ENCODE data around the gene MTMR3. TPM values are rescaled to one million over a fixed set of nuclear protein-coding genes. Genes with fewer than 3 reads are reported as not detected.

MTMR3 gene
- total and polyA plus RNA-seq, 2 of the 8 experiments (the other 6 are each of a cell fraction or from before 2014, with no cell fraction given), result 16.9 to 18.5 TPM

DNA sequence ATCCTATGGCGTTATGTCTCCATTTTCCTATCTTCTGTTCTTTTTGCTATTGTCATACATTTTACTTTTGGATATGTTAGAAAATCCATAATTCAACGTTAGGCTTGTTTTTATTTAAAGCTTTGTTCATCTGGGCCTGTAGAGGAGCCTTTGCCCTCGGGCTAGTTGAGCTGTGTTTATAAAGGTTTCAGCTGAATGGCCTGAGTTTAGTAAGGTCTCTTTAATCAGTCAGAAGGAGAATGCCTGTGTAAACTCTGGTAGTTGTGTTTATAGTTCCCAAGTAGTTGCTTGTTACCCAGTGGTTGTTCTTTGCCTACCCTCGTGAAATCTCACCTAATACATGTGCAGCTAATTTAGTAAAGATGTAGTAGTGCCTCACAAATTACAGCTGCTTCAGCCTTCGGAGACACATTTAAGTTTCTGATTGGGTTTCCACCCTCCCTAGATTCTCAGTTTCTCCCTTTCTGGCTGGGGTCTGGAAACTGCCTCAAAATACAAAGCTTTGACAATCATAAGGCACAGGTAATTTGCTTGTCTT lies 33.1 kb downstream of the MTMR3 start:
- Histone ChIP-seq H2BK5ac (ENCODE audit: low read depth, low read length) (no peak overlapping the region), H3K9ac (replicated peaks in 1 of 4; ENCODE audit: extremely low read depth in 1 of 4, low read depth in 3 of 4, low read length in 3 of 4) (peak overlapping the region in 3 of 4 experiments; percentile 8 to 27 (median 16); a peak in 3 of 7 replicates), H4K5ac (ENCODE audit: insufficient read length, low read depth, low read length) (no peak overlapping the region), H4K8ac (ENCODE audit: extremely low read depth, insufficient read depth, low read length) (no peak overlapping the region), H3K4me3 (ENCODE audit: extremely low read depth in 1 of 4, insufficient read depth in 2 of 4, low read depth in 3 of 4, low read length in 4 of 4) (no peak overlapping the region), H2BK120ac (replicated peaks; ENCODE audit: low read depth, low read length) (no peak overlapping the region), H2AFZ (ENCODE audit: low read length) (no peak overlapping the region), H4K91ac (replicated peaks; ENCODE audit: insufficient read length, low read length) (no peak overlapping the region), H3K4me2 (ENCODE audit: insufficient read depth in 1 of 2, low read depth in 2 of 2, low read length in 2 of 2) (peak overlapping the region in 1 of 2 experiments; percentile 7; a peak in 1 of 4 replicates), H3K79me2 (ENCODE audit: control insufficient read depth in 1 of 2, insufficient read depth in 2 of 2, low read length in 2 of 2) (peaks cover 0 to 77% of the 10 kb centered on the region in 2 experiments; a peak in 2 of 4 replicates), H3K18ac (ENCODE audit: extremely low read depth, low read length) (0 out of 2 replicates have a peak overlapping the region, but pooled peaks have one; percentile 26), H2BK20ac (ENCODE audit: low read length) (no peak overlapping the region), H3K27me3 (replicated peaks in 1 of 4; ENCODE audit: control insufficient read depth in 3 of 4, extremely low read depth in 1 of 4, insufficient read depth in 3 of 4, low read length in 3 of 4) (no peaks in the 10 kb centered on the region), H3K14ac (ENCODE audit: insufficient read length) (no peak overlapping the region), H4K20me1 (replicated peaks in 1 of 2; ENCODE audit: control insufficient read depth in 1 of 2, insufficient read depth in 2 of 2, low read length in 2 of 2) (peaks cover 0 to 5% of the 10 kb centered on the region in 2 experiments), H2AK5ac (ENCODE audit: low read depth, low read length) (no peak overlapping the region), H3K27ac (ENCODE audit: low read depth, low read length) (no peak overlapping the region), H3K23me2 (ENCODE audit: low read depth, low read length) (no peaks in the 10 kb centered on the region), H3K9me3 (ENCODE audit: insufficient read depth in 2 of 2, low read depth in 1 of 2, low read length in 1 of 2) (no peaks in the 10 kb centered on the region), H3K4ac (replicated peaks; ENCODE audit: insufficient read length, low read depth, low read length) (no peak overlapping the region), H3K23ac (ENCODE audit: insufficient read length) (no peak overlapping the region), H2BK15ac (ENCODE audit: low read length) (no peak overlapping the region), H3K36me3 (ENCODE audit: control insufficient read depth in 2 of 4, insufficient read depth in 4 of 4, low read length in 3 of 4) (no peaks in the 10 kb centered on the region), H2BK12ac (ENCODE audit: low read depth, low read length) (no peak overlapping the region), H3K79me1 (ENCODE audit: low read depth, low read length) (peaks cover 3% of the 10 kb centered on the region; the same call in 1 of the 2 replicates), H3K56ac (replicated peaks; ENCODE audit: insufficient read length, low read depth, low read length) (no peak overlapping the region), H3K4me1 (replicated peaks in 1 of 4; ENCODE audit: control insufficient read depth in 3 of 4, insufficient read depth in 4 of 4, low read length in 3 of 4) (peaks cover 6 to 22% (median 8%) of the 10 kb centered on the region in 4 experiments; a peak in 5 of 7 replicates)
- DNase-seq (ENCODE audit: low read depth in 1 of 2, low spot score in 2 of 2), result no peak
- ChIA-PET POLR2A (ENCODE audit: partially characterized antibody) (interaction anchor here (1.1 kb wide), 1 partner anchor 18 kb away, joined by 3 read pairs; no protein-coding TSS in a partner anchor), CTCF (ENCODE audit: partially characterized antibody) (interaction anchor here (2.0 kb wide), 1 partner anchor 89 kb away, joined by 6 read pairs; no protein-coding TSS in a partner anchor)
- FAIRE-seq, result no peak
- WGBS, 2 experiments (ENCODE audit: extremely low coverage in 1 of 2, insufficient coverage in 1 of 2, insufficient read length in 1 of 2, insufficient replicate concordance in 2 of 2, low coverage in 1 of 2, low lambda C conversion rate in 2 of 2, missing lambda C conversion rate in 1 of 2), result 75% methylated on average over 5 of the region's 5 CpGs; no CpG with 5 or more reads in 1 of the 2 experiments
- no peak for TF ChIP-seq NRF1 (IDR thresholded peaks at IDR 0.05; ENCODE audit: low read depth, low read length)
- no peak for TF ChIP-seq CBX5 (IDR thresholded peaks at IDR 0.05; ENCODE audit: low read depth, low read length)
- TF ChIP-seq YY1 (IDR thresholded peaks at IDR 0.05; ENCODE audit: low read depth, low read length), result no peak
- no peak for TF ChIP-seq EP300 (IDR thresholded peaks at IDR 0.05; ENCODE audit: borderline replicate concordance in 1 of 2, low read depth in 2 of 2, low read length in 2 of 2)
- TF ChIP-seq SRF (IDR thresholded peaks at IDR 0.05; ENCODE audit: low read depth, low read length), result no peak
- TF ChIP-seq, protein P1, sequence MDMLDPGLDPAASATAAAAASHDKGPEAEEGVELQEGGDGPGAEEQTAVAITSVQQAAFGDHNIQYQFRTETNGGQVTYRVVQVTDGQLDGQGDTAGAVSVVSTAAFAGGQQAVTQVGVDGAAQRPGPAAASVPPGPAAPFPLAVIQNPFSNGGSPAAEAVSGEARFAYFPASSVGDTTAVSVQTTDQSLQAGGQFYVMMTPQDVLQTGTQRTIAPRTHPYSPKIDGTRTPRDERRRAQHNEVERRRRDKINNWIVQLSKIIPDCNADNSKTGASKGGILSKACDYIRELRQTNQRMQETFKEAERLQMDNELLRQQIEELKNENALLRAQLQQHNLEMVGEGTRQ (IDR thresholded peaks at IDR 0.05; ENCODE audit: low read length), result no peak
